ENCODE data around the gene SLC6A13. TPM values are rescaled to one million over a fixed set of nuclear protein-coding genes. Genes with fewer than 3 reads are reported as not detected.

The SLC6A13 gene
- total and polyA plus RNA-seq, 4 donors: 0.23 to 12.0 (median 7.5) TPM

DNA sequence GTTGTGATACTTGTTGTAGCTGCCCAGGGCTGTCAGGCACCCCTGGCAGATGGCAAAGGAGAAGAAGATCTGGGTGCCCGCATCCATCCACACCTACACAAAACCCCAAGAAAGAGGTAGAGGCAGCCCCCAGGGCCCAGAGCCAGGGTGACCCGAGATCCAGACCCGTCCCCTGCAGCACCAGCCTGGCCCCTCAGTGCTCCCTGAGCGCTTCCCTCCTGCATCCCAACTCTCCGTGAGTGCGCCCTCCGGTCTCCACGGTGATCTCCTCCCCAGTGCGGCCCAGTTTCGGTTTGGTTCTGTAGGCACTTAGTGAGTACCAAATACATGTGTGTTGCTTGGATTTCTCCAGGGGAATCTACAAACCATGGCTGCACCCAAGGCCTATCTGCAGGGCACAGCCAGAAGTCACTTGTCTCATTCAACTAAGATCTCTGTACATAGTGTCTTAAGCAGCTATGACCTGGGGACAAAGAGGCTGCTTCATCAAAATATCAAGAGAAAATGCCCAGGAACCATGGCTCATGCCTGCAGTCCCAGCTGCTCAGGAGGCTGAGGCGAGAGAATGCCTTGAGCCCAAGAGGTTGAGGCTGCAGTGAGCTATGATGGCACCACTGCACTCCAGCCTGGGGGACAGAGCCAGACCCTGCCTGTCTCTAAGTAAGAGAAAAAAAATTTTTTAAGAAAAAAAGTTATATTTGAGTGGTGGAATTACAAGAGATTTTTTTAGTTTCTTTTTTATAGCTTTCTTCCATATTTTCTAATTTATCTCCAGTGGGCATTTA lies 64.5 kb downstream of the SLC6A13 start:
- H3K27me3 ChIP-seq (ENCODE audit: control insufficient read depth in 4 of 4, insufficient read depth in 4 of 4, low read length in 3 of 4): no peaks in the 10 kb centered on the region
- H3K4me3 ChIP-seq (ENCODE audit: low read depth in 1 of 3, low read length in 3 of 3): no peak overlapping the region
- WGBS: 96% methylated on average over 11 of the region's 11 CpGs
- H3K9me3 ChIP-seq (ENCODE audit: control insufficient read depth in 4 of 4, low read length in 3 of 4): no peaks in the 10 kb centered on the region
- TF ChIP-seq, protein P1, sequence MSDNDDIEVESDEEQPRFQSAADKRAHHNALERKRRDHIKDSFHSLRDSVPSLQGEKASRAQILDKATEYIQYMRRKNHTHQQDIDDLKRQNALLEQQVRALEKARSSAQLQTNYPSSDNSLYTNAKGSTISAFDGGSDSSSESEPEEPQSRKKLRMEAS (IDR thresholded peaks at IDR 0.05): no peak
- no peak for TF ChIP-seq SP1 (IDR thresholded peaks at IDR 0.05)
- TF ChIP-seq, protein P2, sequence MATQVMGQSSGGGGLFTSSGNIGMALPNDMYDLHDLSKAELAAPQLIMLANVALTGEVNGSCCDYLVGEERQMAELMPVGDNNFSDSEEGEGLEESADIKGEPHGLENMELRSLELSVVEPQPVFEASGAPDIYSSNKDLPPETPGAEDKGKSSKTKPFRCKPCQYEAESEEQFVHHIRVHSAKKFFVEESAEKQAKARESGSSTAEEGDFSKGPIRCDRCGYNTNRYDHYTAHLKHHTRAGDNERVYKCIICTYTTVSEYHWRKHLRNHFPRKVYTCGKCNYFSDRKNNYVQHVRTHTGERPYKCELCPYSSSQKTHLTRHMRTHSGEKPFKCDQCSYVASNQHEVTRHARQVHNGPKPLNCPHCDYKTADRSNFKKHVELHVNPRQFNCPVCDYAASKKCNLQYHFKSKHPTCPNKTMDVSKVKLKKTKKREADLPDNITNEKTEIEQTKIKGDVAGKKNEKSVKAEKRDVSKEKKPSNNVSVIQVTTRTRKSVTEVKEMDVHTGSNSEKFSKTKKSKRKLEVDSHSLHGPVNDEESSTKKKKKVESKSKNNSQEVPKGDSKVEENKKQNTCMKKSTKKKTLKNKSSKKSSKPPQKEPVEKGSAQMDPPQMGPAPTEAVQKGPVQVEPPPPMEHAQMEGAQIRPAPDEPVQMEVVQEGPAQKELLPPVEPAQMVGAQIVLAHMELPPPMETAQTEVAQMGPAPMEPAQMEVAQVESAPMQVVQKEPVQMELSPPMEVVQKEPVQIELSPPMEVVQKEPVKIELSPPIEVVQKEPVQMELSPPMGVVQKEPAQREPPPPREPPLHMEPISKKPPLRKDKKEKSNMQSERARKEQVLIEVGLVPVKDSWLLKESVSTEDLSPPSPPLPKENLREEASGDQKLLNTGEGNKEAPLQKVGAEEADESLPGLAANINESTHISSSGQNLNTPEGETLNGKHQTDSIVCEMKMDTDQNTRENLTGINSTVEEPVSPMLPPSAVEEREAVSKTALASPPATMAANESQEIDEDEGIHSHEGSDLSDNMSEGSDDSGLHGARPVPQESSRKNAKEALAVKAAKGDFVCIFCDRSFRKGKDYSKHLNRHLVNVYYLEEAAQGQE (IDR thresholded peaks at IDR 0.05): no peak
- TF ChIP-seq, protein P3, sequence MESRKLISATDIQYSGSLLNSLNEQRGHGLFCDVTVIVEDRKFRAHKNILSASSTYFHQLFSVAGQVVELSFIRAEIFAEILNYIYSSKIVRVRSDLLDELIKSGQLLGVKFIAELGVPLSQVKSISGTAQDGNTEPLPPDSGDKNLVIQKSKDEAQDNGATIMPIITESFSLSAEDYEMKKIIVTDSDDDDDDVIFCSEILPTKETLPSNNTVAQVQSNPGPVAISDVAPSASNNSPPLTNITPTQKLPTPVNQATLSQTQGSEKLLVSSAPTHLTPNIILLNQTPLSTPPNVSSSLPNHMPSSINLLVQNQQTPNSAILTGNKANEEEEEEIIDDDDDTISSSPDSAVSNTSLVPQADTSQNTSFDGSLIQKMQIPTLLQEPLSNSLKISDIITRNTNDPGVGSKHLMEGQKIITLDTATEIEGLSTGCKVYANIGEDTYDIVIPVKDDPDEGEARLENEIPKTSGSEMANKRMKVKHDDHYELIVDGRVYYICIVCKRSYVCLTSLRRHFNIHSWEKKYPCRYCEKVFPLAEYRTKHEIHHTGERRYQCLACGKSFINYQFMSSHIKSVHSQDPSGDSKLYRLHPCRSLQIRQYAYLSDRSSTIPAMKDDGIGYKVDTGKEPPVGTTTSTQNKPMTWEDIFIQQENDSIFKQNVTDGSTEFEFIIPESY (IDR thresholded peaks at IDR 0.05): no peak
- TF ChIP-seq YY1 (IDR thresholded peaks at IDR 0.05): no peak
- no peak for TF ChIP-seq HNF4G (IDR thresholded peaks at IDR 0.05)
- no peak for TF ChIP-seq GABPA (IDR thresholded peaks at IDR 0.05 in 1 of 2, conservative IDR thresholded peaks at IDR 0.05 in 1 of 2)
- TF ChIP-seq, protein P4, sequence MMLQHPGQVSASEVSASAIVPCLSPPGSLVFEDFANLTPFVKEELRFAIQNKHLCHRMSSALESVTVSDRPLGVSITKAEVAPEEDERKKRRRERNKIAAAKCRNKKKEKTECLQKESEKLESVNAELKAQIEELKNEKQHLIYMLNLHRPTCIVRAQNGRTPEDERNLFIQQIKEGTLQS (IDR thresholded peaks at IDR 0.05): no peak
- no peak for TF ChIP-seq TAF1 (conservative IDR thresholded peaks at IDR 0.05)
- no peak for TF ChIP-seq RAD21 (IDR thresholded peaks at IDR 0.05)
- no peak for TF ChIP-seq FOXA1 (IDR thresholded peaks at IDR 0.05)
- no peak for TF ChIP-seq EGR1 (IDR thresholded peaks at IDR 0.05; ENCODE audit: low read depth in 2 of 2)
- no peak for TF ChIP-seq JUND (IDR thresholded peaks at IDR 0.05)
- TF ChIP-seq HNF4A (conservative IDR thresholded peaks at IDR 0.05): no peak
- TF ChIP-seq, protein P5, sequence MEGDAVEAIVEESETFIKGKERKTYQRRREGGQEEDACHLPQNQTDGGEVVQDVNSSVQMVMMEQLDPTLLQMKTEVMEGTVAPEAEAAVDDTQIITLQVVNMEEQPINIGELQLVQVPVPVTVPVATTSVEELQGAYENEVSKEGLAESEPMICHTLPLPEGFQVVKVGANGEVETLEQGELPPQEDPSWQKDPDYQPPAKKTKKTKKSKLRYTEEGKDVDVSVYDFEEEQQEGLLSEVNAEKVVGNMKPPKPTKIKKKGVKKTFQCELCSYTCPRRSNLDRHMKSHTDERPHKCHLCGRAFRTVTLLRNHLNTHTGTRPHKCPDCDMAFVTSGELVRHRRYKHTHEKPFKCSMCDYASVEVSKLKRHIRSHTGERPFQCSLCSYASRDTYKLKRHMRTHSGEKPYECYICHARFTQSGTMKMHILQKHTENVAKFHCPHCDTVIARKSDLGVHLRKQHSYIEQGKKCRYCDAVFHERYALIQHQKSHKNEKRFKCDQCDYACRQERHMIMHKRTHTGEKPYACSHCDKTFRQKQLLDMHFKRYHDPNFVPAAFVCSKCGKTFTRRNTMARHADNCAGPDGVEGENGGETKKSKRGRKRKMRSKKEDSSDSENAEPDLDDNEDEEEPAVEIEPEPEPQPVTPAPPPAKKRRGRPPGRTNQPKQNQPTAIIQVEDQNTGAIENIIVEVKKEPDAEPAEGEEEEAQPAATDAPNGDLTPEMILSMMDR (IDR thresholded peaks at IDR 0.05; ENCODE audit: low read depth, low read length, missing input control): no peak
- no peak for TF ChIP-seq NR2F2 (IDR thresholded peaks at IDR 0.05)
- TF ChIP-seq FOXA2 (IDR thresholded peaks at IDR 0.05): no peak
- H3K36me3 ChIP-seq (ENCODE audit: control insufficient read depth in 4 of 4, insufficient read depth in 3 of 4, low read depth in 1 of 4, low read length in 3 of 4): peaks cover 0 to 92% (median 52%) of the 10 kb centered on the region in 4 donors
- DNase-seq (ENCODE audit: low spot score): no peak
- H3K9ac ChIP-seq (ENCODE audit: low read depth in 1 of 2, low read length in 2 of 2): no peak overlapping the region
- H3K4me1 ChIP-seq (ENCODE audit: control insufficient read depth in 4 of 4, insufficient read depth in 4 of 4, low read length in 3 of 4): no peaks in the 10 kb centered on the region
- H3K27ac ChIP-seq (ENCODE audit: low read depth in 1 of 2, low read length in 2 of 2): no peak overlapping the region

Data from liver (tissue), 9 donors.